Medulla oblongata (tissue), 1 donor: Measurements from ENCODE around the gene ZBED6.
"Not testable (repeated sequence)": the region's sequence is repeated elsewhere in the genome, so short reads cannot be mapped to it uniquely, and the experiment has no call there.

Experiments
- DNase-seq: peaks from one replicate; pipeline ENCODE4 v3.0.0-alpha.2; 2015; ENCODE audit errors: extremely low spot score

ZBED6 gene

DNA sequence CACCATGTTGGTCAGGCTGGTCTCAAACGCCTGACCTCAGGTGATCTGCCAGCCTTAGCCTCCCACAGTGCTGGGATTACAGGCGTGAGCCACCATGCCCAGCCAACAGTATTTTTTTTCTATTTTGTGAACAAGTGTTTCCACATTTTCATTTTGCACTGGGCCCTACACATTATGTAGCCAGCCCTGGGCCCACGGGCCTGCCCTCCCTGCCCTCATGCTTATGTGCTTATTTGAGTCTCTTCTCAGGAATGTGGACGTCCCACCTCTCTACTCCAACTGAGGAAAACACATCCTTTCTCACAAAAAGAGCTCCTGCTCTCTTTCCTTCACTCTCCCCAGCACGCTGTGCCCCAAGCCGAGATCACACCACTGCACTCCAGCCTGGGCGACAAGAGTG is 13.5 kb upstream of the ZBED6 start:
- no peak for DNase-seq

GRCh38 chr1:203789966-203790365 is 5.5 kb upstream of the ZBED6 start:
- no peak for DNase-seq

DNA sequence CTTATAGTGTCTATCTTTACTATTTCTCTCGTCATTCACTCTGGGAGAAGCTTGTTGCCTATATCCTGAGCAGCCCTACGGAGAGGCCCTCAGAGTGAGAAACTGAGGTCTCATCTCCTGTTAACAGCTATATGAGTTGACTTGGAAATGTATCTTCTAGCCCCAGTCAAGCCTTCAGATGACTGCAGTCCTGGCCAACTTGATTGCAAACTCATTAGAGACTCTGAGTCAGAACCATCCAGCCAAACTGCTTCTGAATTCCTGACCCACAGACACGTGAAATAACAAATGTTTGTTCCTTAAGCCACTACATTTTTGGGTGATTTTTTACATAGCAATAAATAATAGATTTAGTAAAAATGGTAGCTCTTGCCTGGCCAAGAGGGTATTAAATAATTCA is 3.9 kb upstream of the ZBED6 start:
- no peak for DNase-seq

GRCh38 chr1:203792486-203792885 is 2.9 kb upstream of the ZBED6 start:
- no peak for DNase-seq

DNA sequence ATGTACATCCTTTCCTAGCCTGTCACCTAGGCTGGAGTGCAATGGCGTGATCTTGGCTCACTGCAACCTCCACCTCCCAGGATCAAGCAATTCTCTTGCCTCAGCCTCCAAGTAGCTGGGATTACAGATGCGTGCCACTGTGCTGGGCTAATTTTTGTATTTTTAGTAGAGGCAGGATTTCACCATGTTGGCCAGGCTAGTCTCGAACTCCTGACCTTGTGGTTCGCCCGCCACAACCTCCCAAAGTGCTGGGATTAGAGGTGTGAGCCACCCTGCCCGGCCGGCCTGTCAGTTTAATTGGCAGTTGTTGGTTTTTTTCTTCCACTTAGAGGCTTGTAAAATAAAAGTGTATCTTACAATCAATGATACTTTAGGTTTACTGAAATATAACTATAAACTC is 1.9 kb upstream of the ZBED6 start:
- not testable (repeated sequence) for DNase-seq

- DNase-seq, result no peak
These were observed 521 bp upstream of the ZBED6 start for GRCh38 chr1:203794764-203795440.

GRCh38 chr1:203796236-203796605 is 798 bp downstream of the ZBED6 start:
- peak; percentile 60 for DNase-seq

DNA sequence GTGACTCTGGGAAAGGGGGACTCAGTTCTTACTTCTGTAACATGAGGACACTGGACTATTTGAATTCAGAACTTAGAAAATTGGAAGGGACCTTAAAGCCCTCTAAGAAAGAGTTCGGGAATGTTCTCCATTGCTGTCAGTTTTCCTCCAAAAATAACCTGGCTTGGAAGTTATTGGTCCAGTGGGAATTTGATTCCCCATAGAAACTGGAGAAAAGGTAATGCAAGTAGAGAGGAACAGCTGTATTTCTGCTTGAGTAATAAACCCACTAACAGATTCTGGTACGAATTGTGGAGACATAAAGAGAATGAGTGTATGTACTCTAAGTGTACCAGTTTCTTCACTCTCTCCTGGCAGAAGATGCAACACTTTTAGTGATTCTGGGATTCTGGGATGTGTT is 1.8 kb downstream of the ZBED6 start:
- DNase-seq, result no peak

- no peak for DNase-seq
These were observed 2.7 kb downstream of the ZBED6 start for GRCh38 chr1:203797948-203798655.

DNA sequence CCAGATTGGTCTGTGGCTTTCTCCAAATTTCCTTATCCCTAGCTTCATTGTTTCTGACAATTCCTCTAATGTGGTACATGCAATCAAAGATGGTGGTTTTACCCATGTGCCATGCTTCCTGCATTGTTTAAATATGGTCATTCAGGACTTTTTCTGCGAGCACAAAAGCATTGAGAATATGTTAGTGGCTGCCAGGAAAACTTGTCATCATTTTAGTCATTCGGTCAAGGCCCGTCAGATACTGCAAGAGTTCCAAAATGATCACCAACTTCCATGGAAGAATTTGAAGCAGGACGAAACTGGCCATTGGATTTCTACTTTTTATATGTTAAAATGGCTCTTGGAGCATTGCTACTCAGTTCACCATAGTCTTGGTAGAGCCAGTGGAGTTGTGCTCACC is 3.7 kb downstream of the ZBED6 start:
- DNase-seq, result no peak

DNA sequence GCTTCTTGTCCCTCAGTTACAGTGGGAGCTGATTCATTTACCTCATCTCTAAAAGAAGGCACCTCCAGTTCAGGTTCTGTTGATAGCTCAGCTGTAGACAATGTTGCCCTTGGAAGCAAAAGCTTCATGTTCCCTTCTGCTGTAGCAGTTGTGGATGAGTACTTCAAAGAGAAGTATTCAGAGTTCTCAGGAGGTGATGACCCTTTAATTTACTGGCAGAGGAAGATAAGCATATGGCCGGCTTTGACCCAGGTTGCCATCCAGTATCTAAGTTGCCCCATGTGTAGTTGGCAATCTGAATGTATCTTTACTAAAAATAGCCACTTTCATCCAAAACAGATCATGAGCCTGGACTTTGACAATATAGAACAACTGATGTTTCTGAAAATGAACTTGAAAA is 4.5 kb downstream of the ZBED6 start:
- DNase-seq, result no peak

- no peak for DNase-seq
These were observed 10.3 kb downstream of the ZBED6 start for GRCh38 chr1:203805689-203806088.

- no peak for DNase-seq
These were observed 11.8 kb downstream of the ZBED6 start for GRCh38 chr1:203807196-203807595.

DNA sequence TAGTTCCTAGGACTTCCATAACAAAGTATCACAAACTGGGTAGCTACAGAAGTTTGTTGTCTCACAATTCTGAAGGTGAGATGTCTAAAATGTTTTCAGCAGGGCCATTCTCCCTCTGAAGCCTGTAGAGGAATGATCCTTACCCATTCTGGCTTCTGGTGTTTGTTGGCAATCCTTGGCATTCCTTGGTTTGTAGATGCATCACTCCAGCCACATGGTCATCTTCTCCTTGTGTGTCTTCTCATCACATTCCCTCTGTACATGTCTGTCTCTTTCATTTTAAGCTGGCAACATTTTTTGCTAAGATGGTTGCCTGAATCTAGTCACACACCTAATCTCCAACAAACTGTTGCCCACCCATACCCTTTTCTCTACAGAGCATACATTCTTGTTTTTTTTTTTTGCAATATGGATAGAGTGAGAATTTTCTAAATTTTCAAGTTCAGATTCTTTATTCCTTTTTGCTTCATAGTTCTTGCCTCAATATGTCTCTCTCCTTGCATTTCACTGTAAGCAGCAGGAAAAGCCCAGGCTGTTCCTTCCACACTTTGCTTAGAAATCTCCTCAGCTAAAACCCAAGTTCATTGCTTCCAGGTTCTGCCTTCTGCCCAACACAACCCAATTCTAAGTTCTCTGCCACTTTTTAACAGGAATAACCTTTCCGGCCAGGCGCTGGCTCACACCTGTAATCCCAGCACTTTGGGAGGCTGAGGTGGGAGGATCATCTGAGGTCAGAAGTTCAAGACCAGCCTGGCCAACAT is 18.3 kb downstream of the ZBED6 start:
- DNase-seq, result no peak

DNA sequence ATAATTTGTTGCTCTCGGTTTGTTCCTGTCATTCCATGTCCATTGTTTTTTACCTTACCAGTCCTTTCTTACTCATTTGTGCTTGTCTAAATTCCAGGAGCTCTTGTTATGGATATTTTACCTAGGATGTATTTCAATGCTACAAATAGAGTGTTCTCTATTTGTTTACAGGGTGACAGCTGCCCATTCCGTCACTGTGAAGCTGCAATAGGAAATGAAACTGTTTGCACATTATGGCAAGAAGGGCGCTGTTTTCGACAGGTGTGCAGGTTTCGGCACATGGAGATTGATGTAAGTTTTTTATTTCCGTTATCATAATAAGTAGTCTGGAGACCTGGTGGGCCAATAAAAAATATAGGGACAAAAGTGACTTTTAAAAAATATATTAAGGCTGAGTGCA is 23.0 kb downstream of the ZBED6 start:
- no peak for DNase-seq

DNA sequence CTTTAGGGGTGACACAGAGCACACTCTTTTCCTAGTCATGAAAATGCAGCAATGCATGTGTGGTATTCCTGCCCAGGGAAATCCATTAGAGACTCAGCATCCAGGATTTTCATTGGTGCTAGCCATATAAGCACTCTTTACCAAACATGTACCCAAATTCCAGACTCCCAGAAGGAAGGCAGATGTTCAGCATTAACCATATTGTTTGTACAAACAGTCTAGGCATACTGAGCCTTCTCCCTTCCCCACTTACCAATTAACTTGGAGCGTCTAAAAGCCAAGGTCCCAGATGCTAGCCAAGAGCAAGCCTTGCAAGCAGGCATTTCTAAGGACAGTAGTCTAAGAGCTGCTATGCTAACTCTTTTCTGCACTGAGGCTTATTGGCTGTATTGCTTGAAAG is 27.9 kb downstream of the ZBED6 start:
- DNase-seq, result no peak

- DNase-seq, result no peak
These were observed 30.8 kb downstream of the ZBED6 start for GRCh38 chr1:203826175-203826574.

- DNase-seq, result no peak
These were observed 32.6 kb downstream of the ZBED6 start for GRCh38 chr1:203828002-203828401.

DNA sequence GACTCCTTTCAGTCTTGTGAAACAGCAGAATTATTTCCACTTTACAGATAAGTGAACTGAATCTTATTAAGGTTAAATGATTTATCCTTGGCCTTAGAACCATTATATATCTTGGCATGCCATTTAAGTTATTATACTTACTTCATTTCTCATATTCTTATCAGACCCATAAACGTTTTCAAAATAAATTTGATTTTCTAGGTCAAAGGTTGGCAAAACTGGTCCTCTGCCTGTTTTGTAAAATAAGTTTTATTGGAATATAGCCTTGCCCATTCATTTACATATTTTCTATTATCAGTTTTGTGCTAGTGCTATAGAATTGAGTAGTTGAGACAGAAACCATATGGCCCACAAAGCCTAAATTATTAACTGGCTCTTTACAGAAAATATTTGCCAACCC is 33.1 kb downstream of the ZBED6 start:
- no peak for DNase-seq

- DNase-seq, result not testable (repeated sequence)
These were observed 33.8 kb downstream of the ZBED6 start for GRCh38 chr1:203829247-203829646.

DNA sequence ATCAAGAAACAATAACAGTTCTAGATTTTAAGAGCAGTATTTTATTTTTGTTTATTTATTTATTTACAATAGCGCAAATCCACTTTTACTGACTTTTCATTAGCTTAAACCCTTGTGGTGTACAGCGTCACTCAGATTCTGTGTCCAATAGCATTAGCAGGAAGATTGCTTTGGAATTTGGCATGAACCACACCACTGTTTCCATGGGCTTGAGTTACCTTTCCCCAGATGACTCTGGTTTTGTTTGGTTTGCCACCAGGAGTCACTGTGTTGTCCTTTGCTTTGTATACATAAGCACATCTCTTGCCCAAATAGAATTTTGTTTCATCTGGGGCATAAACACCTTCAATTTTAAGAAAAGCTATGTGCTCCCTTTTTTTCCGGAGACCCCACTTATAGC is 40.1 kb downstream of the ZBED6 start:
- DNase-seq, result no peak

GRCh38 chr1:203839081-203839480 is 43.7 kb downstream of the ZBED6 start:
- no peak for DNase-seq

DNA sequence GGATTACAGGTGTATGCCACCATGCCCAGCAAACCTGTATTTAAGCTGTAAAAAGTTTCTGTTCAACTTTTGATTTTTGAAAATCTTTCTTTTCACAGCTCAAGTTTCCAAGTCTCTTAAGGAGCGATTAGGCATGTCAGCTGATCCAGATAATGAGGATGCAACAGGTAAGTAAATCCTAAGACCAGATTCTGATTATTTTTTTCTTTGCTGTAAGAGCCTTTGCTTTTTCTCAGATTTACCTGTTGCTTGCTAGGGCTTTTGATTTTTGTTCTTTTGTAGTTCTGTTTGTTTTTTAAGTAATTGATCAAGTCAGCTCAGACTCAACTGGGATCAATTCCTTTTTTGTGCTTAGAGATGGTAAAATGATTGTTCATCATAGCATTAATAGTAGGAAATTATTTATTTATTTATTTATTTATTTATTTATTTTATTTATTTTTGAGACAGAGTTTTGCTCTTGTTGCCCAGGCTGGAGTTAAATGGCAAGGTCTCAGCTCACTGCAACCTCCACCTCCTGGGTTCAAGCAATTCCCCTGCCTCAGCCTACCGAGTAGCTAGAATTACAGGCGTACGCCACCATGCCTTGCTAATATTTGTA is 44.9 kb downstream of the ZBED6 start:
- DNase-seq, result no peak
